Caco-2 (cell line): Measurements from ENCODE around the gene CLEC17A. TPM values are rescaled to one million over a fixed set of nuclear protein-coding genes. Genes with fewer than 3 reads are reported as not detected.

Source experiments
- BruUV-seq: library from RNA; stranded (reverse); fragments of 400-500 nt; replicated peaks from 2 replicates; lab custom pipeline; 2021; lab: Mats Ljungman, UMichigan
- CTCF ChIA-PET: fragments of 300-600 bp; sonication (Branson Sonifier 250); formaldehyde crosslinking; loops from one replicate; lab custom pipeline; 2022; ENCODE audit warnings: antibody characterized with exemption; lab: Charles Lee
- POLR2A ChIA-PET: fragments of 300-600 bp; sonication (Branson Sonifier 250); formaldehyde crosslinking; loops from one replicate; lab custom pipeline; 2022; ENCODE audit warnings: antibody characterized with exemption; lab: Charles Lee
- DNase-seq, 2 experiments: peaks; one replicate each; pipeline versions ENCODE4 v3.0.0 to v3.0.0-alpha.2; 2020 to 2022
- H3K27me3 ChIP-seq: replicated peaks from 2 replicates; pipeline ENCODE4 v1.6.0; 2011; ENCODE audit warnings: low read length; ENCODE audit not compliant: control insufficient read depth, insufficient read depth
- H3K36me3 ChIP-seq: 2 replicates; pipeline ENCODE4 v1.5.1; 2011; ENCODE audit warnings: low read length; ENCODE audit not compliant: control insufficient read depth, insufficient read depth
- H3K4me1 ChIP-seq: fragments of 250-450 bp; sonication (Bioruptor Pico); 2 replicates; pipeline ENCODE4 v1.5.1; 2020; ENCODE audit warnings: mild to moderate bottlenecking
- H3K4me3 ChIP-seq: 2 replicates; pipeline ENCODE4 v1.5.1; 2011; ENCODE audit warnings: low read depth, mild to moderate bottlenecking, control low read depth, low read length
- H3K9me3 ChIP-seq: fragments of 250-450 bp; sonication (Bioruptor Pico); 2 replicates; pipeline ENCODE4 v1.5.1; 2020; ENCODE audit warnings: mild to moderate bottlenecking, moderate library complexity
- H3K27ac Mint-ChIP-seq: one replicate; pipeline ENCODE4 v1.8.0; 2022; ENCODE audit warnings: mixed read lengths; ENCODE audit not compliant: unreplicated experiment
- H3K27me3 Mint-ChIP-seq: one replicate; pipeline ENCODE4 v1.8.0; 2022; ENCODE audit warnings: mixed read lengths; ENCODE audit not compliant: insufficient read depth, unreplicated experiment
- H3K36me3 Mint-ChIP-seq: one replicate; pipeline ENCODE4 v1.8.0; 2022; ENCODE audit warnings: mild to moderate bottlenecking, mixed read lengths; ENCODE audit not compliant: insufficient read depth, unreplicated experiment
- H3K4me1 Mint-ChIP-seq: one replicate; pipeline ENCODE4 v1.8.0; 2022; ENCODE audit warnings: low read depth, mixed read lengths; ENCODE audit not compliant: unreplicated experiment
- H3K4me3 Mint-ChIP-seq: one replicate; pipeline ENCODE4 v1.8.0; 2022; ENCODE audit warnings: mild to moderate bottlenecking, moderate library complexity, mixed read lengths; ENCODE audit not compliant: unreplicated experiment
- H3K9me3 Mint-ChIP-seq: one replicate; pipeline ENCODE4 v1.8.0; 2022; ENCODE audit warnings: mixed read lengths; ENCODE audit not compliant: unreplicated experiment
- intact Hi-C: fragments of 100-400 bp; cut with micrococcal nuclease; formaldehyde crosslinking; loops from one replicate; pipeline ENCODE4 v1.10.0; 2022; ENCODE audit not compliant: unreplicated experiment
- total RNA-seq: library from RNA; stranded (reverse); gene quantifications from 2 replicates; pipeline ENCODE4 v1.2.3, GENCODE V29; 2022
- TF ChIP-seq, protein P1 (sequence below), 2 experiments: fragments of 200-600 bp in 1 of 2; IDR thresholded peaks; 1 replicate in 1 of 2; 2 replicates in 1 of 2; pipeline versions ENCODE4 v1.5.1 to v1.8.0; 2011 to 2022; ENCODE audit warnings: antibody characterized with exemption in 1 of 2, control low read depth in 1 of 2, inconsistent platforms in 1 of 2, low read depth in 1 of 2, low read length in 1 of 2, mild to moderate bottlenecking in 1 of 2, moderate library complexity in 1 of 2; ENCODE audit not compliant: insufficient read depth in 1 of 2, severe bottlenecking in 1 of 2, unreplicated experiment in 1 of 2

Gene CLEC17A
- total RNA-seq, 1 experiment from 2014 or later = not detected

DNA sequence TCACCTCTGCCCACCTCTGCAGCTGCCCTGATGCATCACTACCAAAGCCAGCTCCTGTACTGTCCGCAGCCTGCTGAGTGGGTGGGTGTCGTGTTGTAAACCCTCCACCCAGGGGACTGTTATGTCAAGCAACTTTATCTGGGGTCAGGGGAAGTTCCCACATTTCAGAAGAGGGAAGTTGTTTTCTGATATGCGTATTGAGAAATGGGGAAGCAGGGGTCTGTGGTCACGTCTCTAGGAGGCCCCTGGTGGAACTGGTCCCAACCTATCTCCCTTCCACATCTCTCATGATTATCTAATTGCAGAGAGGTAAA lies 31.2 kb downstream of the CLEC17A start:
- CTCF ChIA-PET = no interaction called here
- no TSS peak for BruUV-seq
- H3K9me3 Mint-ChIP-seq = peaks cover 21% of the 10 kb centered on the region

DNA sequence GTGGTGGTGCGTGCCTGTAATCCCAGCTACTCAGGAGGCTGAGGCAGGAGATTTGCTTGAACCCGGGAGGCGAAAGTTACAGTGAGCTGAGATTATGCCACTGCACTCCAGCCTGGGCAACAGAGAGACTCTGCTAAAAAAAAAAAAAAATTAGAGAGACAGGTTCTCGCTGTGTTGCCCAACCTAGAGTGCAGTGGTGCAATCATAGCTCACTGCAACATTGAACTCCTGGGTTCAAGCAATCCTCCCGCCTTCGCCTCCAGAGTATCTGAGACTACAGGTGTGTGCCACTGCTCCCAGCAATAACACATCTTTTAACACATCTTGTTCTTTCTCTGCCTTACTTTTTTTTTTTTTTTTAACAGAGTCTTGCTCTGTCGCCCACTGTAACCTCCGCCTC lies 32.7 kb downstream of the CLEC17A start:
- H3K36me3 Mint-ChIP-seq = no peaks in the 10 kb centered on the region
- TF ChIP-seq, protein P1, sequence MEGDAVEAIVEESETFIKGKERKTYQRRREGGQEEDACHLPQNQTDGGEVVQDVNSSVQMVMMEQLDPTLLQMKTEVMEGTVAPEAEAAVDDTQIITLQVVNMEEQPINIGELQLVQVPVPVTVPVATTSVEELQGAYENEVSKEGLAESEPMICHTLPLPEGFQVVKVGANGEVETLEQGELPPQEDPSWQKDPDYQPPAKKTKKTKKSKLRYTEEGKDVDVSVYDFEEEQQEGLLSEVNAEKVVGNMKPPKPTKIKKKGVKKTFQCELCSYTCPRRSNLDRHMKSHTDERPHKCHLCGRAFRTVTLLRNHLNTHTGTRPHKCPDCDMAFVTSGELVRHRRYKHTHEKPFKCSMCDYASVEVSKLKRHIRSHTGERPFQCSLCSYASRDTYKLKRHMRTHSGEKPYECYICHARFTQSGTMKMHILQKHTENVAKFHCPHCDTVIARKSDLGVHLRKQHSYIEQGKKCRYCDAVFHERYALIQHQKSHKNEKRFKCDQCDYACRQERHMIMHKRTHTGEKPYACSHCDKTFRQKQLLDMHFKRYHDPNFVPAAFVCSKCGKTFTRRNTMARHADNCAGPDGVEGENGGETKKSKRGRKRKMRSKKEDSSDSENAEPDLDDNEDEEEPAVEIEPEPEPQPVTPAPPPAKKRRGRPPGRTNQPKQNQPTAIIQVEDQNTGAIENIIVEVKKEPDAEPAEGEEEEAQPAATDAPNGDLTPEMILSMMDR (IDR thresholded peaks at IDR 0.05; ENCODE audit: insufficient read depth in 1 of 2, low read depth in 1 of 2, low read length in 1 of 2, severe bottlenecking in 1 of 2, unreplicated experiment in 1 of 2) = no peak
- POLR2A ChIA-PET = no interaction called here
- DNase-seq = no peak
- intact Hi-C loops = no loop called here
- no peak overlapping the region for H3K4me3 Mint-ChIP-seq
- H3K4me3 ChIP-seq = no peak overlapping the region
- no peaks in the 10 kb centered on the region for H3K36me3 ChIP-seq
- no peaks in the 10 kb centered on the region for H3K27me3 ChIP-seq
- H3K9me3 ChIP-seq = peaks cover 6% of the 10 kb centered on the region; the same call in 1 of the 2 replicates
- no peaks in the 10 kb centered on the region for H3K4me1 ChIP-seq
- CTCF ChIA-PET = no interaction called here
- peaks cover 21% of the 10 kb centered on the region for H3K9me3 Mint-ChIP-seq
- no peak overlapping the region for H3K27ac Mint-ChIP-seq
- H3K4me1 Mint-ChIP-seq = no peaks in the 10 kb centered on the region
- no TSS peak for BruUV-seq
- no peaks in the 10 kb centered on the region for H3K27me3 Mint-ChIP-seq

More for the DNA sequence above, 31.2 kb downstream of the CLEC17A start:
- Histone ChIP-seq H3K4me1 (no peaks in the 10 kb centered on the region), H3K9me3 (no peaks in the 10 kb centered on the region), H3K36me3 (no peaks in the 10 kb centered on the region), H3K27me3 (no peaks in the 10 kb centered on the region), H3K4me3 (no peak overlapping the region)
- POLR2A ChIA-PET = no interaction called here
- Mint-ChIP-seq H3K36me3 (no peaks in the 10 kb centered on the region), H3K4me3 (no peak overlapping the region), H3K4me1 (no peaks in the 10 kb centered on the region), H3K27me3 (no peaks in the 10 kb centered on the region), H3K27ac (no peak overlapping the region)
- TF ChIP-seq, protein P1 (IDR thresholded peaks at IDR 0.05; ENCODE audit: insufficient read depth in 1 of 2, low read depth in 1 of 2, low read length in 1 of 2, severe bottlenecking in 1 of 2, unreplicated experiment in 1 of 2) = no peak
- no peak for DNase-seq
- intact Hi-C loops = no loop called here

DNA sequence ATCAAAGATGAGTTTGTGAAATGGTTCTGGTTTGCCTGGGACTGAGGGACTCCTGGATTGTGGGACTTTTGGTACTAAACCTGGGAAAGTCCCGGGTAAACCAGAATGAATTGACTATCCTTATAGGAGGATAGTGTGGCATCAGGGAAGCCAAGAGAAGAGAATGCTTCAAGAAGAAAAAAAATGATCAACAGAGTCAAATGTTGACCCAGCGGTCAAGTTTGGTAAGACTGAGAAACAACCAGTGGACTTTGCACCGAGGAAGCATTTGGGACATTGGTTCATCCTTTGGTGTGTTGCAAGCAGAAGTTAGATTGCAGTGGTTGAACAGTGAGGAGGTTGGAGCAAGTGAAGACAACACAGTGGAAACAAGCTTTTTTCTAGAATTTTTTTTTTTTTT lies 33.5 kb downstream of the CLEC17A start:
- TF ChIP-seq, protein P1 (IDR thresholded peaks at IDR 0.05; ENCODE audit: insufficient read depth in 1 of 2, low read depth in 1 of 2, low read length in 1 of 2, severe bottlenecking in 1 of 2, unreplicated experiment in 1 of 2) = no peak
- no peak overlapping the region for H3K4me3 ChIP-seq
- intact Hi-C loops = no loop called here
- ChIA-PET POLR2A (no interaction called here), CTCF (no interaction called here)
- DNase-seq = peak in 1 of 2 experiments; percentile 20
- Mint-ChIP-seq H3K9me3 (peaks cover 21% of the 10 kb centered on the region), H3K27me3 (no peaks in the 10 kb centered on the region), H3K4me3 (no peak overlapping the region), H3K36me3 (no peaks in the 10 kb centered on the region), H3K4me1 (no peaks in the 10 kb centered on the region), H3K27ac (no peak overlapping the region)
- no peaks in the 10 kb centered on the region for H3K27me3 ChIP-seq
- H3K36me3 ChIP-seq = no peaks in the 10 kb centered on the region
- no TSS peak for BruUV-seq
- H3K4me1 ChIP-seq = no peaks in the 10 kb centered on the region
- H3K9me3 ChIP-seq = peaks cover 6% of the 10 kb centered on the region; the same call in 1 of the 2 replicates
